Eye (tissue), 1 donor: ENCODE measurements around the gene NBPF19.
"Not testable (repeated sequence)": the region's sequence is repeated elsewhere in the genome, so short reads cannot be mapped to it uniquely, and the experiment has no call there.

Source experiments
- DNase-seq: peaks from one replicate; pipeline ENCODE4 v3.0.0-alpha.2; 2015

NBPF19 gene, protein sequence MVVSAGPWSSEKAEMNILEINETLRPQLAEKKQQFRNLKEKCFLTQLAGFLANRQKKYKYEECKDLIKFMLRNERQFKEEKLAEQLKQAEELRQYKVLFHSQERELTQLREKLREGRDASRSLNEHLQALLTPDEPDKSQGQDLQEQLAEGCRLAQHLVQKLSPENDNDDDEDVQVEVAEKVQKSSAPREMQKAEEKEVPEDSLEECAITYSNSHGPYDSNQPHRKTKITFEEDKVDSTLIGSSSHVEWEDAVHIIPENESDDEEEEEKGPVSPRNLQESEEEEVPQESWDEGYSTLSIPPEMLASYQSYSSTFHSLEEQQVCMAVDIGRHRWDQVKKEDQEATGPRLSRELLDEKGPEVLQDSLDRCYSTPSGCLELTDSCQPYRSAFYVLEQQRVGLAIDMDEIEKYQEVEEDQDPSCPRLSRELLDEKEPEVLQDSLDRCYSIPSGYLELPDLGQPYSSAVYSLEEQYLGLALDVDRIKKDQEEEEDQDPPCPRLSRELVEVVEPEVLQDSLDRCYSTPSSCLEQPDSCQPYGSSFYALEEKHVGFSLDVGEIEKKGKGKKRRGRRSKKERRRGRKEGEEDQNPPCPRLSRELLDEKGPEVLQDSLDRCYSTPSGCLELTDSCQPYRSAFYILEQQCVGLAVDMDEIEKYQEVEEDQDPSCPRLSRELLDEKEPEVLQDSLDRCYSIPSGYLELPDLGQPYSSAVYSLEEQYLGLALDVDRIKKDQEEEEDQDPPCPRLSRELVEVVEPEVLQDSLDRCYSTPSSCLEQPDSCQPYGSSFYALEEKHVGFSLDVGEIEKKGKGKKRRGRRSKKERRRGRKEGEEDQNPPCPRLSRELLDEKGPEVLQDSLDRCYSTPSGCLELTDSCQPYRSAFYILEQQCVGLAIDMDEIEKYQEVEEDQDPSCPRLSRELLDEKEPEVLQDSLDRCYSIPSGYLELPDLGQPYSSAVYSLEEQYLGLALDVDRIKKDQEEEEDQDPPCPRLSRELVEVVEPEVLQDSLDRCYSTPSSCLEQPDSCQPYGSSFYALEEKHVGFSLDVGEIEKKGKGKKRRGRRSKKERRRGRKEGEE (N-terminal part only)

DNA sequence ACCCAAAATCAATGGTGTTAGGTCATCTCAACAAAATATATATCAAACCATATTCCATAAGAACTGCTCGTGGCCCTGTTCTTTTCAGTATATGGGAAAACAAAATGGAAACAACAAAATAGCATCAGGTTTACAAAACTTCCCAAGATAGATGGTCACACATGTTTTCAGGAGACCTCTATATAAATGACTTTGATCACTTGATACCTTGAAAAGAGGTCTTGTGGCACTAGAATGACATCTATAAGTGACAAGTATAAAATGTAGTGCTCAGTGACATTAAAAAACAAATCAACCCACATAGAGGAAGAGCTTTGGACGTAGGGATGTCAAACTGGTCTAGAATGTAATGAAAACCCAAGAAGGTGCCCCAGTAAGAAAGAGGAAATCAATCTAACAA is at the start of gene NBPF19:
Gene NBPF19, plus strand, starts transcription at position 301 of the 400 bp plus-strand sequence. CDS start 888 bp downstream, outside the sequence.
- not testable (repeated sequence) for DNase-seq

DNA sequence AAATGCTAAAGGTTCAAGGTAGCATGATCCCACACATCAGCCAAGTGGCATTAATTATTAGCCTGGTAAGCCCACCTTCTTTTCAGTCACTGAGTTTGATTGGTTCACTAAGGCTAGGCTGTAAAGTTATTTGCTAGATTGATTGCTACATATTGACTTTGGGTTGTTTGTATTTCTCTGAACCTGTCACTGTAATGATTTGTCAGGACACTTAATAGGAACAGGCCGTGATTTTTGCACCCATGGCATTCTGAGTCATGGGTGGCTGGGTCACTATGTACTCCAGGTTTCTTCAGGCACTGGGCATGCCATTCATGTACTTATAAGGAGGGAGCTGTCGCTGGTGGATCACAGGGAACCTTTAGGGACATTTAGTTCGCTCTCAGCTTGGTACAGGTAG is 46.5 kb upstream of the NBPF19 start:
- not testable (repeated sequence) for DNase-seq

DNA sequence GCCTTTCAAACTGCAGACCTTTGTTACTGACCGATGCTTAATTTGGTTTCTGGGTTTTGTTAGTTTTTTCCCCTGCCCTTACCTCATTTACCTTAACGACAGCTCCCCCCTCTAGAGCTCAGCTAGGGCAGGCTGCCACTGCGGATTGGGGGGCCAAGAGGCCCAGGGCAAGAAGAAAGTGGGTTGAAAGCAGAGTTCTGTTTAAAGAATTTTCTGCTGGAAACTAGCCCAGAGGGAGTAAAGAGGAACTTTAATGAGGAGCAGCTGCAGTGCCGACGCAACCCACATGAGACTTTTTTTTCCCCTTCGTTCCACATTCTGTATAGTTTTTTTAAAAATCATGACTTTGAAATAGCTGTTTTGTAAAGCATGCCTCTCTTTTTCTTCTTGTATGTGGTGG is 29.4 kb upstream of the NBPF19 start:
- DNase-seq: peak; percentile 75

DNA sequence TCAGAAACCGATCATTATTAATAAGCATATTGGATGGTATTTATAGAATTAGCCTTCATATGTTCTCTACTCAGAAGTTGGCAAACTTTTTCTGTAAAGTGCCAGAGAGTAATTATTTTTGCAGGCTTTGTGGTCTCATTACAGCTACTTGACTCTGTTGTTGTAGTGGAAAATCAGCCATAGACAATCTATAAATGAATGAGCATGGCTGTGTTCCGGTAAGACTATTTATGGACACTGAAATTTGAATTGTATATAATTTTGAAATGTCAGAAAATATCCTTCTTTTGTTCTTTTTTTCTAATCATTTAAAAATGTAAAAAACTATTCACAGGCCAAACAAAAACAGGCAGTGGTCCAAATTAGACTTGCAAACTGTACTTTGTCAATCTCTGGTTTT is 22.6 kb upstream of the NBPF19 start:
- not testable (repeated sequence) for DNase-seq

DNA sequence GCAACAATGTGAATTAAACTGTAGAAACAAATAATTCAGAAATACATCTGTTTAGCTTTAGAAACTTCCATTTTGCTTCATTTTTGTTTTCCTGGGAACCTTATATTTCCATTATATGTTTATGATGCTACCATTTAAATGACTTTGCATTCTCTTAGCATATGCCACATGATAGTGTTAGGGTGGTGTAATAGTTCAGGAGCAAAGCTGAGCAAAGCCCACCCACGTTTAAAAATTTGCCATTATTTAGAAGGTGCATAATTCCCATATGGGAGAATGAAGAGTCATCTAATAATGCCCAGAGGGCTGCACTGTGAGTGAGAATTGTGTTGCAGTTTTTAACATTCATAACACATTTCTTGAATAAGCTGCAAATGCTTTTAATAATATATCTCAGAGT is 22.2 kb upstream of the NBPF19 start:
- not testable (repeated sequence) for DNase-seq

DNA sequence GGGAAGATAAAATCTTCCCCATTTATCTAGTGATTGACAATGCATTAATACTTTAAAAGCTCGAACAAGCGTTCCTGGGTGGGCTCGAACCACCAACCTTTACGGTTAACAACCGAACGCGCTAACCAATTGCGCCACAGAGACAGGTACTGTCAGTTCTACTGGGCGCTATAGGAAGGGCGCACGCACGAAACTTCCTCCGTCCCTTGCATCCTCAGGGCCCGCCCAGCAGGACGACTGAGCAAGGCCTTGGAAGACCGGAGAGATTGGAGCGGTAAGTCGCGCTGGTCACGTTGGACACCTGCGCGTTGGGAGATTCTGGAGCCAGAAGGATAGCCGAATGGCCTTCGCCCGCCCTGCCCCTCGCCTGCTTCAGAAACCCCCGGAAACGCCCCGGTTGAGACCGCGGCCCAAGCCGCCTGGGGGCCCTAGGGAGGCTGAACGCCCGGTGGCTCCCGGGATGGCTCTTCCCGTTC is 83.5 kb downstream of the NBPF19 start:
- peak; percentile 69 for DNase-seq

DNA sequence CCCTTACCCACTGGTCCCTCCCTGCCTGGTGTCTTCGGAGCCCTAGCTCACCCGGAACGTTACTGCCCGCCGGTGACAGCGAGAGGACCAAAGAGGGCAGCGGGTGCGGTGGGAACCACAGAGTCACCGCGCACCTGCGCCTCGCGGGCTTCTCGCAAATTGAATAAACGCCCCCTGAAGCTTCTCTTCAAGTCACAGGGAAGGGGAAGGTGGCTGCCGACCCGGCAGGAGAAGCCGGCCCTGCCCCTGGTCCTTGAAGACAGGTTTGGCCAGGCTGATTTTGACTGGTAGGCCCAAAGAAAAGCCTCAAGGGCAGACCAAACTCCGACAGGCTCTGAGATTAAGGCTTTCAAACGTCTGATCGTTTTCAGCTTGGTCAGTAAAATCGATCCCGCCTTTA is 87.0 kb downstream of the NBPF19 start:
- DNase-seq: not testable (repeated sequence)

DNA sequence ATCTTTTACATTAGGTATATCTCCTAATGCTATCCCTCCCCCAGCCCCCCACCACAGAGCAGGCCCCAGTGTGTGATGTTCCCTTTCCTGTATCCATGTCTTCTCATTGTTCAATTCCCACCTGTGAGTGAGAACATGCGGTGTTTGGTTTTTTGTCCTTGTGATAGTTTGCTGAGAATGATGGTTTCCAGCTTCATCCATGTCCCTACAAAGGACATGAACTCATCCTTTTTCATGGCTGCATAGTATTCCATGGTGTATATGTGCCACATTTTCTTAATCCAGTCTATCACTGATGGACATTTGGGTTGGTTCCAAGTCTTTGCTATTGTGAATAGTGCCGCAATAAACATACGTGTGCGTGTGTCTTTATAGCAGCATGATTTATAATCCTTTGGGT is 90.6 kb downstream of the NBPF19 start:
- DNase-seq: not testable (repeated sequence)

DNA sequence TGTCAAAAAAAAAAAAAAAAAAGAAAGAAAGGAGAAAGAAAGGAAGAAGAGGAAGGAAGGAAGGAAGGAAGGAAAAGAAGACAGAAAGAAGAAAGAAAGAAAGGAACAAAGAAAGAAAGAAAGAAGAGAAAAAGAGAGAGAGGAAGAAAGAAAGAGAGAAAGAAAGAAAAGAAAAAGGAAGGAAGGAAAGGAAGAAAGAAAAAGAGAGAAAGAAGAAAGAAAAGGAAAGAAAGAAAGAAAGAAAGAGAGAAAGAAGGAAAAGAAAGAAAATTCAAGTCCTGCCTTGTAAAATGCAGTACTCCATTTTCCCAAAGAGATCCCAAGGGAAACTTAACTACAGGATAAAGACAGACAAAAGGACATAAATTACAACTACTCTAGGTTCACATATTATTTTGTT is 97.9 kb downstream of the NBPF19 start:
- not testable (repeated sequence) for DNase-seq

DNA sequence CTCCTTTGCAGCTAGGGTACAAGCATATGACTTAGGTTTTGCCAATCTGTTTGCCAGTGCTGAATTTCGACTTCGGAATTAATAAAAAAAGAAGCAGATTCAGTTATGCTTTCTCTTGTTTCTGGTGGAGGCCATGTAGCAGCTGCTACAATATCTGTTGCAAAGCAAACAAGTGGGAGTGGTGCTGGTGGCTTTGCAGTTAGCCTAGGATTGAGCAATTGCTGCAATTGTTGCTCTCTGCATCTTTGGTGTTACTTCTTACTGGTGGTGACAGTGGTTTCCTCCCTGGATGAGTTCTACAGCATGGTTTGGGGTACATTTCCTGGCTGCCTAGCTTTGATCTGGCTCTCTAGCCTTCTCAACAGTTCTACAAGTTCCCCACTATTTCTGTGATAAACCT is 110.7 kb downstream of the NBPF19 start:
- not testable (repeated sequence) for DNase-seq
